ENCODE results near the gene ADAM10. TPM values are rescaled to one million over a fixed set of nuclear protein-coding genes. Genes with fewer than 3 reads are reported as not detected.

ADAM10 gene
- total RNA-seq, 4 donors from 2014 or later, result 51.6 to 111 (median 63.3) TPM

DNA sequence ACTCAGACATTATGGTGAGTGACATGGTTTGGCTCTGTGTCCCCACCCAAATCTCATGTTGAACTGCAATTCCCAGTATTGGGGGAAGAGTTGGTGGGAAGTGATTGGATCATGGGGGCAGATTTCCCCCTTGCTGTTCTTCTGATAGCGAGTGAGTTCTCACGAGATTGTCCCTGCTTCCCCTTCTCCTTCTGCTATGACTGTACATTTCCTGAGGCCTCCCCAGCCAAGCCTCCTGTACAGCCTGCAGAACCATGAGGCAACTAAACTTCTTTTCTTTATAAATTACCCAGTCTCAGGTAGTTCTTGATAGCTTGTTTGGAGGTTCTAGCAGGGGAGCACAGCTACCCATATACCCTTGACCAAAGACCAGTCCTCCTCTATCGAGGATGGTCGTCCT, 45.9 kb downstream of the ADAM10 start:
- no peak for TF ChIP-seq CTCF (IDR thresholded peaks at IDR 0.05)
- no peak for DNase-seq (ENCODE audit: low spot score)
- ATAC-seq (ENCODE audit: low FRiP score), result no peak

DNA sequence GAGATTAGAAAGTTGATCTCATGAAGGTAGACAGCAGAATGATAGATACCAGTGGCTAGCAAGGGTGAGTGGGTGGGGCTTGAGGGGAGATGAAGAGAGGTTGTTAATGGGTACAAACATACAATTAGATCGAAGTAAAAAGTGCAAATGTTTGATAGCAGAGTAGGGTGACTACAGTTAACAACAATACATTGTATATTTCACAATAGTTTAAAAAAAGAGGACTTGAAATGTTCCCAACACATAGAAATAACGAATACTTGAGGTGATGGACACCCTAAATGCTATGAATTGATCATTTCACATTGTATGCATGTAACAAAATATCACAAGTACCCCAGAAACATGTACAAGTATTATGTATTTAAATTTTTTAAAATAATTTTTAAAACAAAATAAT, 47.3 kb downstream of the ADAM10 start:
- ATAC-seq (ENCODE audit: low FRiP score) (no peak), DNase-seq (ENCODE audit: low spot score) (no peak)
- no peak for TF ChIP-seq CTCF (IDR thresholded peaks at IDR 0.05)

DNA sequence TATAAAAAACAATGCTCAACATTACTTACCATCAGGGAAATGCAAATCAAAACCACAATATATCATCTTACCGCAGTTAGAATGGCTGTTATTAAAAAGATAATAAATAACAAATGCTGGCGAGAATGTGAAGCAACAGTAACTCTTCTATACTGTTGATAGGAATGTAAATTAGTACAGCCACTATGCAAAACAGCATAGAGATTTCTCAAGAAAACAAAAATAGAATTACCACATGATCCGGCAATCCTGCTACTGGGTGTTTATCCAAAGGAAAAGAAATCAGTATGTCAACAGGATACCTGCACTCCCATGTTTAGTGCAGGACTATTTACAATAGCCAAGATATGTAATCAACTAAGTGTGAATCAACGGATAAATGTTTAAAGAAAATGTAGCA, 48.1 kb downstream of the ADAM10 start:
- no peak for DNase-seq (ENCODE audit: low spot score)
- no peak for TF ChIP-seq CTCF (IDR thresholded peaks at IDR 0.05)
- no peak for ATAC-seq (ENCODE audit: low FRiP score)

DNA sequence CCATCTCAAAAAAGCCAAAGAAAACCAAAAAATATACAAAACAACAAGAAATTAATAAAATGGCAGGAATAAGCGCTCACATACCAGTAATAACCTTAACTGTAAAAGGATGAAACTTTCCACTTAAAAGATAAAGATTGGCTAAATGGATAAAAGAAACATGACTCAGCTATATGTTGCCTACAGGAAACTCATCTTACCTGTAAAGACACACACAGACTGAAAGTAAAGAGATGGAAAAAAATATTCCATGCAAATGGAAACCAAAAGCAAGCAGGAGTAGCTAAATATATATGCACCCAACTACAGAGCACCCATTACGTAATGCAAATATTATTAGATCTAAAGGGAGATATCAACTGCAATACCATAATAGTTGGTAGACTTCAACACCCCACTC, 49.7 kb downstream of the ADAM10 start:
- no peak for TF ChIP-seq CTCF (IDR thresholded peaks at IDR 0.05)
- DNase-seq (ENCODE audit: low spot score) (no peak), ATAC-seq (ENCODE audit: low FRiP score) (no peak)

GRCh38 chr15:58698887-58699641, 50.4 kb downstream of the ADAM10 start:
- DNase-seq (ENCODE audit: low spot score) (no peak), ATAC-seq (ENCODE audit: low FRiP score) (no peak)
- no peak for TF ChIP-seq CTCF (IDR thresholded peaks at IDR 0.05)

- ATAC-seq (ENCODE audit: low FRiP score) (no peak), DNase-seq (ENCODE audit: low spot score) (no peak)
- TF ChIP-seq CTCF (IDR thresholded peaks at IDR 0.05), result no peak
These were observed 52.3 kb downstream of the ADAM10 start for GRCh38 chr15:58697220-58697619.

- ATAC-seq (ENCODE audit: low FRiP score) (no peak), DNase-seq (ENCODE audit: low spot score) (no peak)
- no peak for TF ChIP-seq CTCF (IDR thresholded peaks at IDR 0.05)
These were observed 52.8 kb downstream of the ADAM10 start for GRCh38 chr15:58696738-58697137.
